SW480 (cell line): ENCODE measurements around the gene EPC1.
"Not testable (repeated sequence)": the region's sequence is repeated elsewhere in the genome, so short reads cannot be mapped to it uniquely, and the experiment has no call there.

Source experiments
- DNase-seq: peaks from one replicate; pipeline ENCODE4 v3.0.0-alpha.2; 2016; ENCODE audit warnings: low spot score

Gene EPC1

GRCh38 chr10:32234471-32234870 lies 112.5 kb downstream of the EPC1 start:
- DNase-seq: no peak

GRCh38 chr10:32233375-32233774 lies 113.6 kb downstream of the EPC1 start:
- DNase-seq: not testable (repeated sequence)

GRCh38 chr10:32232378-32232777 lies 114.6 kb downstream of the EPC1 start:
- peak; percentile 20 for DNase-seq

- DNase-seq: not testable (repeated sequence)
Measured at GRCh38 chr10:32229788-32230187, 117.2 kb downstream of the EPC1 start.

GRCh38 chr10:32229170-32229569 lies 117.8 kb downstream of the EPC1 start:
- DNase-seq: no peak

- no peak for DNase-seq
Measured at GRCh38 chr10:32227802-32228201, 119.2 kb downstream of the EPC1 start.

GRCh38 chr10:32226624-32227023 lies 120.3 kb downstream of the EPC1 start:
- DNase-seq: no peak

- no peak for DNase-seq
Measured at GRCh38 chr10:32225976-32226375, 121.0 kb downstream of the EPC1 start.

- DNase-seq: not testable (repeated sequence)
Measured at GRCh38 chr10:32222376-32222775, 124.6 kb downstream of the EPC1 start.

- not testable (repeated sequence) for DNase-seq
Measured at GRCh38 chr10:32219156-32219555, 127.8 kb downstream of the EPC1 start.

GRCh38 chr10:32218206-32219044 lies 128.5 kb downstream of the EPC1 start:
- not testable (repeated sequence) for DNase-seq
